Astrocyte (in vitro differentiated cells and primary cell): ENCODE data around the gene TNP1. TPM values are rescaled to one million over a fixed set of nuclear protein-coding genes. Genes with fewer than 3 reads are reported as not detected.

Source experiments
- DNase-seq: peaks from one replicate; pipeline ENCODE4 v3.0.0-alpha.2; 2010; ENCODE audit warnings: low read depth
- FAIRE-seq: peaks from 2 replicates; lab custom pipeline; 2011; peaks lifted over from hg19 to GRCh38; lab: Jason Lieb, UNC
- H2AFZ ChIP-seq: 2 replicates; pipeline ENCODE4 v1.6.0; 2012; ENCODE audit warnings: low read depth, low read length, inconsistent platforms
- H3K27ac ChIP-seq: 2 replicates; pipeline ENCODE4 v1.5.1; 2011; ENCODE audit warnings: low read depth, low read length, inconsistent platforms
- H3K27me3 ChIP-seq: 2 replicates; pipeline ENCODE4 v1.6.0; 2011; ENCODE audit warnings: low read length, inconsistent platforms; ENCODE audit not compliant: insufficient read depth
- H3K36me3 ChIP-seq: 2 replicates; pipeline ENCODE4 v1.5.1; 2011; ENCODE audit warnings: low read length, inconsistent platforms; ENCODE audit not compliant: insufficient read depth
- H3K4me1 ChIP-seq: 2 replicates; pipeline ENCODE4 v1.5.1; 2011; ENCODE audit warnings: low read length, inconsistent platforms; ENCODE audit not compliant: insufficient read depth
- H3K4me2 ChIP-seq: 2 replicates; pipeline ENCODE4 v1.6.0; 2012; ENCODE audit warnings: low read length, inconsistent platforms
- H3K4me3 ChIP-seq: 2 replicates; pipeline ENCODE4 v1.5.1; 2011; ENCODE audit warnings: low read depth, mild to moderate bottlenecking, low read length, inconsistent platforms; ENCODE audit not compliant: insufficient read depth
- H3K79me2 ChIP-seq: 2 replicates; pipeline ENCODE4 v1.6.0; 2012; ENCODE audit warnings: mild to moderate bottlenecking, low read length, inconsistent platforms; ENCODE audit not compliant: insufficient read depth
- H3K9ac ChIP-seq: 2 replicates; pipeline ENCODE4 v1.6.0; 2012; ENCODE audit warnings: mild to moderate bottlenecking, low read length, inconsistent platforms
- H3K9me3 ChIP-seq: 2 replicates; pipeline ENCODE4 v1.5.1; 2012; ENCODE audit warnings: low read depth, mild to moderate bottlenecking, low read length, inconsistent platforms; ENCODE audit not compliant: insufficient read depth
- H4K20me1 ChIP-seq: 2 replicates; pipeline ENCODE4 v1.6.0; 2012; ENCODE audit warnings: low read length, inconsistent platforms; ENCODE audit not compliant: insufficient read depth
- H3K27ac Mint-ChIP-seq: one replicate; pipeline ENCODE4 v1.8.0; 2021; ENCODE audit warnings: mild to moderate bottlenecking, mixed read lengths; ENCODE audit not compliant: unreplicated experiment
- H3K27me3 Mint-ChIP-seq: one replicate; pipeline ENCODE4 v1.8.0; 2021; ENCODE audit warnings: low read depth, mixed read lengths; ENCODE audit not compliant: unreplicated experiment
- H3K36me3 Mint-ChIP-seq: one replicate; pipeline ENCODE4 v1.8.0; 2021; ENCODE audit warnings: low read depth, mixed read lengths; ENCODE audit not compliant: unreplicated experiment
- H3K4me1 Mint-ChIP-seq: one replicate; pipeline ENCODE4 v1.8.0; 2021; ENCODE audit warnings: low read depth, mixed read lengths; ENCODE audit not compliant: unreplicated experiment
- H3K4me3 Mint-ChIP-seq: one replicate; pipeline ENCODE4 v1.8.0; 2021; ENCODE audit warnings: mild to moderate bottlenecking, moderate library complexity, mixed read lengths; ENCODE audit not compliant: unreplicated experiment
- H3K9me3 Mint-ChIP-seq: one replicate; pipeline ENCODE4 v1.8.0; 2021; ENCODE audit warnings: mild to moderate bottlenecking, mixed read lengths; ENCODE audit not compliant: unreplicated experiment
- EZH2 ChIP-seq: IDR thresholded peaks from 2 replicates; pipeline ENCODE4 v1.6.1; 2012; ENCODE audit warnings: mild to moderate bottlenecking, low read length, inconsistent platforms; ENCODE audit not compliant: insufficient read depth
- total RNA-seq: library from RNA; stranded (reverse); gene quantifications from 2 replicates; pipeline ENCODE4 v1.2.1, GENCODE V29; 2021
- TF ChIP-seq, protein P1 (sequence below): IDR thresholded peaks from 2 replicates; pipeline ENCODE4 v1.5.1; 2011; ENCODE audit warnings: low read depth, mild to moderate bottlenecking, inconsistent platforms, low read length, moderate library complexity; ENCODE audit not compliant: insufficient read depth

Gene TNP1
- total RNA-seq, 1 donor from 2014 or later, result not detected

DNA sequence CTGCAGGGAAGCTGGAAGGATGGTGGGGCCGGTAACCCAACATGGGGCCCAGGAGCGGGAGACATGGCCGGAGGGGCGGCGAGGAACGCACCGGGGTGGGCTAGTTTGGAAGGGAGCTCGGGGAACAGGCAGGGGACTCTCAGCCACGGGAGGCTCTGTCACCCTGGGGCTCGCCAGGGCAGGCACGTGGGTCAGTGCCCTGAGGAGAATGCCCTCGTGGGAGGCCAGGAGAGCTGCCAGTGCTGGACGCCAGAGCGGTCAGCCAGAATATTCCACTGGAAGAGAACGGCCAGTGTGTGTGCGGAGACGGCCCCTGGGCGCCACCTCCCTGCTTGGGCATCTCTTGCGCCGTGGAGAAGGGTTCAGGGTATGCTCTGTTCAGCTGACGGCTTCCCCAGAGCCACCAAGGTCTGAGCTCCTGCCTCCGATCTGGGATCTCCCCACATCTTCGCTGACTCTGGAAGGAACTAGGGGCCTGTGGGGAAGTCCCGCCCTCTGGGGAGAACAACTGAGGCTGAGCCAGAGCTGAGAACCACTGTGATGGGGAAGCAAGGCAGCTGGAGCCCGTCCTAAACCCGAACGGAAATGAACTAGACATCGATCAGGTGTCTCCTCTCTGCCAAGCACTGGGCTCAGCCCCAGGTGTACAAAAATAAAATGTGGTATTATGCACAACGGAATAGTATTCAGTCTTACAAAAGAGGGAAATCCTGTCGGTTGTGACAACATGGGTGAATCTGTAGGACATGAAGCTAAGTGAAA lies 49.3 kb downstream of the TNP1 start:
- Mint-ChIP-seq H3K4me3 (no peak overlapping the region), H3K36me3 (no peaks in the 10 kb centered on the region), H3K9me3 (no peaks in the 10 kb centered on the region), H3K4me1 (no peaks in the 10 kb centered on the region), H3K27me3 (peaks cover 3% of the 10 kb centered on the region), H3K27ac (no peak overlapping the region)
- FAIRE-seq, result no peak
- H2AFZ ChIP-seq, result no peak overlapping the region
- no peak for DNase-seq
- peaks cover 2% of the 10 kb centered on the region for H3K27me3 ChIP-seq
- no peak overlapping the region for H3K4me2 ChIP-seq
- H3K9me3 ChIP-seq, result no peaks in the 10 kb centered on the region
- H3K4me1 ChIP-seq, result no peaks in the 10 kb centered on the region
- TF ChIP-seq EZH2, result no peak
- TF ChIP-seq, protein P1, sequence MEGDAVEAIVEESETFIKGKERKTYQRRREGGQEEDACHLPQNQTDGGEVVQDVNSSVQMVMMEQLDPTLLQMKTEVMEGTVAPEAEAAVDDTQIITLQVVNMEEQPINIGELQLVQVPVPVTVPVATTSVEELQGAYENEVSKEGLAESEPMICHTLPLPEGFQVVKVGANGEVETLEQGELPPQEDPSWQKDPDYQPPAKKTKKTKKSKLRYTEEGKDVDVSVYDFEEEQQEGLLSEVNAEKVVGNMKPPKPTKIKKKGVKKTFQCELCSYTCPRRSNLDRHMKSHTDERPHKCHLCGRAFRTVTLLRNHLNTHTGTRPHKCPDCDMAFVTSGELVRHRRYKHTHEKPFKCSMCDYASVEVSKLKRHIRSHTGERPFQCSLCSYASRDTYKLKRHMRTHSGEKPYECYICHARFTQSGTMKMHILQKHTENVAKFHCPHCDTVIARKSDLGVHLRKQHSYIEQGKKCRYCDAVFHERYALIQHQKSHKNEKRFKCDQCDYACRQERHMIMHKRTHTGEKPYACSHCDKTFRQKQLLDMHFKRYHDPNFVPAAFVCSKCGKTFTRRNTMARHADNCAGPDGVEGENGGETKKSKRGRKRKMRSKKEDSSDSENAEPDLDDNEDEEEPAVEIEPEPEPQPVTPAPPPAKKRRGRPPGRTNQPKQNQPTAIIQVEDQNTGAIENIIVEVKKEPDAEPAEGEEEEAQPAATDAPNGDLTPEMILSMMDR, result no peak
- H3K27ac ChIP-seq, result no peak overlapping the region
- no peak overlapping the region for H3K9ac ChIP-seq
- no peaks in the 10 kb centered on the region for H4K20me1 ChIP-seq
- H3K79me2 ChIP-seq, result no peaks in the 10 kb centered on the region
- H3K36me3 ChIP-seq, result no peaks in the 10 kb centered on the region
- no peak overlapping the region for H3K4me3 ChIP-seq

Other genes with a start within 250 kb of the TNP1 start
- gene IGFBP2, start 226.6 kb downstream of the TNP1 start, total RNA-seq, result 944 and 1,071 TPM in 2 replicates
- gene IGFBP5, start 164.5 kb downstream of the TNP1 start, total RNA-seq, result 422 and 452 TPM in 2 replicates